ENCODE results near the gene NLGN1.

DNA sequence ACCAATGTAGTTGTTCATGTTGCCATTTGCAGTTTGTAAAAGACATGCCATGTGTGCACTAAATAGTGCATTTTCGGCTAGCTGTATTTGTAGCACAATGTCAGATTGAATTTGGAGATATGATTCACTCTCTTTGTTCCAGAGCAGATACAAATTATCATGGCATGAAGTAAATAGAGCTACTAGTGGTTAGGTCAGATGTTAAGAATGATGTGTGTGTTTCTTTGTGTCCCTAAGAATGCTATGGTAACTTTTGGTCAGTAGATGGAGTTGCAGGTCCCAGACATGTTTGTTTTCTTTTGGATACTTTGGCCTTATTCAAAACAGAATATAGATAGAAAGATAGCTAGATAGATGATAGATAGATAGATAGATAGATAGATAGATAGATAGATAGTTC, 595.8 kb downstream of the NLGN1 start:
- TF ChIP-seq, protein P1, sequence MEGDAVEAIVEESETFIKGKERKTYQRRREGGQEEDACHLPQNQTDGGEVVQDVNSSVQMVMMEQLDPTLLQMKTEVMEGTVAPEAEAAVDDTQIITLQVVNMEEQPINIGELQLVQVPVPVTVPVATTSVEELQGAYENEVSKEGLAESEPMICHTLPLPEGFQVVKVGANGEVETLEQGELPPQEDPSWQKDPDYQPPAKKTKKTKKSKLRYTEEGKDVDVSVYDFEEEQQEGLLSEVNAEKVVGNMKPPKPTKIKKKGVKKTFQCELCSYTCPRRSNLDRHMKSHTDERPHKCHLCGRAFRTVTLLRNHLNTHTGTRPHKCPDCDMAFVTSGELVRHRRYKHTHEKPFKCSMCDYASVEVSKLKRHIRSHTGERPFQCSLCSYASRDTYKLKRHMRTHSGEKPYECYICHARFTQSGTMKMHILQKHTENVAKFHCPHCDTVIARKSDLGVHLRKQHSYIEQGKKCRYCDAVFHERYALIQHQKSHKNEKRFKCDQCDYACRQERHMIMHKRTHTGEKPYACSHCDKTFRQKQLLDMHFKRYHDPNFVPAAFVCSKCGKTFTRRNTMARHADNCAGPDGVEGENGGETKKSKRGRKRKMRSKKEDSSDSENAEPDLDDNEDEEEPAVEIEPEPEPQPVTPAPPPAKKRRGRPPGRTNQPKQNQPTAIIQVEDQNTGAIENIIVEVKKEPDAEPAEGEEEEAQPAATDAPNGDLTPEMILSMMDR (IDR thresholded peaks at IDR 0.05; ENCODE audit: low read depth, low read length) = peak; percentile 21
- TF ChIP-seq POLR2A (IDR thresholded peaks at IDR 0.05; ENCODE audit: extremely low read depth, insufficient read length) (no peak), MYC (IDR thresholded peaks at IDR 0.05; ENCODE audit: low read depth, low read length) (no peak)
- TF ChIP-seq, protein P2, sequence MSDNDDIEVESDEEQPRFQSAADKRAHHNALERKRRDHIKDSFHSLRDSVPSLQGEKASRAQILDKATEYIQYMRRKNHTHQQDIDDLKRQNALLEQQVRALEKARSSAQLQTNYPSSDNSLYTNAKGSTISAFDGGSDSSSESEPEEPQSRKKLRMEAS (IDR thresholded peaks at IDR 0.05; ENCODE audit: low read depth, low read length) = no peak

Data from NB4 (cell line).